ENCODE results near the gene MICAL2. TPM values are rescaled to one million over a fixed set of nuclear protein-coding genes. Genes with fewer than 3 reads are reported as not detected.
A peak's percentile ranks its signal among the peaks of the same experiment; 100 is the strongest.

MICAL2 gene
- total and polyA plus RNA-seq, 2 of the 13 experiments (the other 11 are each of a cell fraction or from before 2014, with no cell fraction given), result 0.78 to 1.1 TPM

DNA sequence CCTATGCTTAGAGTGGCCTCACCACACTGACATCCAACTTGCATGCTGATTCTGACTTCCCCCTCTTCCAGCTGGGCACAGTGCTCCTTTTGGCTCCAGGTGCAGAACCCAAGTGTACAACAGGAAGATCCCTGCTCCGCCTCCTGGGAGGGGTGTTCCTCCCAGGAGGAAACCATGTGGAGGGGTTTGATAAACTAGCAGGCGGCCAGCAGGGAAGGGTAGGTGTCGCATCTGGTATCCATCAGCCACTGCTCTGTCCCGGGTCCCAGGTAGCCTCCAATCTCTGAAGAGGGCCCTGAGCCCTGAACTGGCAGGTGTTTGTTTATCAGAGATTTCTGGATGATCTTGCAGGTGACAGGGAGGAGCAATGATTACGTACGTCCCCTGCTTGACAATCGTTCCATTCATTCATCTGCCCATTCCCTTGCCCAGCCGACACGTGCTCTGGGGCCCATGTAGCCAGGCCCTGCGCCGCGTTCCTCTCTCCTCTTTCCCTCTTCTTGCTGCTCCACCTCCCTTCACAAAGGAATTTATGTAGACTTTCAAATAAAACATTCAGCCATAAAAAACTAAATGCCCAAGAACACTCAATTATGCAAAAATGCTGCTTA, 41.2 kb upstream of the MICAL2 start (continued):
- TF ChIP-seq HOXA3 (CRISPR knock-in tag; IDR thresholded peaks at IDR 0.05) (0 out of 2 replicates have a peak, but pooled peaks have one; percentile 23), JDP2 (CRISPR knock-in tag; IDR thresholded peaks at IDR 0.05; ENCODE audit: borderline replicate concordance) (no peak), SOX5 (CRISPR knock-in tag; IDR thresholded peaks at IDR 0.05; ENCODE audit: borderline replicate concordance) (peak; percentile 31; the same call in 1 of the 2 replicates), NFE2L1 (CRISPR knock-in tag; IDR thresholded peaks at IDR 0.05; ENCODE audit: borderline replicate concordance) (no peak), CEBPG (CRISPR knock-in tag; IDR thresholded peaks at IDR 0.05) (peak; percentile 28; the same call in 1 of the 2 replicates), KDM5B (CRISPR knock-in tag; IDR thresholded peaks at IDR 0.05; ENCODE audit: borderline replicate concordance) (no peak), ETV6 (CRISPR knock-in tag; conservative IDR thresholded peaks at IDR 0.05) (no peak), ZIK1 (CRISPR knock-in tag; IDR thresholded peaks at IDR 0.05; ENCODE audit: borderline replicate concordance, low read depth) (no peak), EP300 (IDR thresholded peaks at IDR 0.05; ENCODE audit: low read depth in 2 of 2, low read length in 2 of 2) (0 out of 4 replicates have a peak, but pooled peaks of 1 of the 2 experiments have one; percentile 11), EP300 (CRISPR knock-in tag; IDR thresholded peaks at IDR 0.05; ENCODE audit: borderline replicate concordance) (no peak), ZNF407 (CRISPR knock-in tag; IDR thresholded peaks at IDR 0.05; ENCODE audit: not compliant biosample characterization) (no peak), HMG20B (CRISPR knock-in tag; conservative IDR thresholded peaks at IDR 0.05) (0 out of 2 replicates have a peak, but pooled peaks have one; percentile 48), KLF15 (CRISPR knock-in tag; IDR thresholded peaks at IDR 0.05; ENCODE audit: borderline replicate concordance) (no peak), ZFP90 (CRISPR knock-in tag; IDR thresholded peaks at IDR 0.05; ENCODE audit: borderline replicate concordance) (no peak), RXRB (CRISPR knock-in tag; IDR thresholded peaks at IDR 0.05; ENCODE audit: borderline replicate concordance) (no peak), FOXP4 (CRISPR knock-in tag; IDR thresholded peaks at IDR 0.05) (peak; percentile 56; the same call in 1 of the 2 replicates), HCFC1 (IDR thresholded peaks at IDR 0.05; ENCODE audit: low read depth, low read length) (no peak), SP5 (CRISPR knock-in tag; IDR thresholded peaks at IDR 0.05; ENCODE audit: borderline replicate concordance, low read depth) (peak; percentile 65), ZMYM4 (CRISPR knock-in tag; IDR thresholded peaks at IDR 0.05) (0 out of 2 replicates have a peak, but pooled peaks have one; percentile 14)
